GM12891 (cell line): ENCODE measurements around the gene TSPAN4.

Experiments used
- DNase-seq: peaks from one replicate; pipeline ENCODE4 v3.0.0; 2011; ENCODE audit warnings: low spot score; ENCODE audit not compliant: insufficient read length
- FAIRE-seq: peaks from 2 replicates; lab custom pipeline; 2011; peaks lifted over from hg19 to GRCh38; lab: Jason Lieb, UNC
- PAX5 ChIP-seq: IDR thresholded peaks from 2 replicates; pipeline ENCODE4 v1.6.1; 2011; ENCODE audit warnings: low read length, moderate library complexity, mild to moderate bottlenecking; ENCODE audit not compliant: insufficient read depth, severe bottlenecking
- POLR2A ChIP-seq: IDR thresholded peaks from 2 replicates; pipeline ENCODE4 v1.6.1; 2011; ENCODE audit warnings: low read depth, low read length, control low read depth
- POLR2AphosphoS5 ChIP-seq: IDR thresholded peaks from 2 replicates; pipeline ENCODE4 v1.6.1; 2011; ENCODE audit warnings: low read depth, low read length, control low read depth
- POU2F2 ChIP-seq: IDR thresholded peaks from 2 replicates; pipeline ENCODE4 v1.6.1; 2011; ENCODE audit warnings: low read depth, mild to moderate bottlenecking, control low read depth, low read length, moderate library complexity
- SPI1 ChIP-seq: IDR thresholded peaks from 2 replicates; pipeline ENCODE4 v1.6.1; 2011; ENCODE audit warnings: low read depth, low read length, control low read depth
- TAF1 ChIP-seq: IDR thresholded peaks from 2 replicates; pipeline ENCODE4 v1.6.1; 2011; ENCODE audit warnings: low read depth, low read length, control low read depth

TSPAN4 gene

GRCh38 chr11:864898-865297 is 22.2 kb downstream of the TSPAN4 start:
- TF ChIP-seq PAX5 (no peak), SPI1 (no peak), POU2F2 (no peak), POLR2AphosphoS5 (no peak), POLR2A (no peak), TAF1 (no peak)
- DNase-seq (no peak), FAIRE-seq (no peak)

- FAIRE-seq (no peak), DNase-seq (no peak)
- TF ChIP-seq SPI1 (no peak), TAF1 (no peak), POLR2AphosphoS5 (no peak), POU2F2 (no peak), PAX5 (no peak), POLR2A (no peak)
Observed at GRCh38 chr11:865462-866430, 23.1 kb downstream of the TSPAN4 start.

- DNase-seq (no peak), FAIRE-seq (no peak)
- TF ChIP-seq PAX5 (no peak), POLR2A (no peak), TAF1 (no peak), POU2F2 (no peak), POLR2AphosphoS5 (no peak), SPI1 (no peak)
Observed at GRCh38 chr11:866481-866880, 23.8 kb downstream of the TSPAN4 start.

GRCh38 chr11:867856-868358 is 25.3 kb downstream of the TSPAN4 start:
- DNase-seq (no peak), FAIRE-seq (no peak)
- TF ChIP-seq SPI1 = no peak
- TF ChIP-seq TAF1 = no peak
- TF ChIP-seq POLR2AphosphoS5 = no peak
- no peak for TF ChIP-seq POU2F2
- TF ChIP-seq POLR2A = no peak
- no peak for TF ChIP-seq PAX5

- FAIRE-seq = no peak
- TF ChIP-seq TAF1 (no peak), SPI1 (no peak), POLR2A (no peak), POLR2AphosphoS5 (no peak), PAX5 (no peak), POU2F2 (no peak)
Observed at GRCh38 chr11:868394-868793, 25.7 kb downstream of the TSPAN4 start.

GRCh38 chr11:868802-869201 is 26.1 kb downstream of the TSPAN4 start:
- DNase-seq = no peak
- no peak for FAIRE-seq
- TF ChIP-seq POU2F2 (no peak), PAX5 (no peak), POLR2AphosphoS5 (no peak), SPI1 (no peak), POLR2A (no peak), TAF1 (no peak)

More at GRCh38 chr11:868394-868793, 25.7 kb downstream of the TSPAN4 start:
- DNase-seq = no peak

- DNase-seq (no peak), FAIRE-seq (no peak)
- TF ChIP-seq SPI1 = no peak
- TF ChIP-seq POU2F2 = no peak
- no peak for TF ChIP-seq POLR2AphosphoS5
- TF ChIP-seq PAX5 = no peak
- no peak for TF ChIP-seq TAF1
- no peak for TF ChIP-seq POLR2A
Observed at GRCh38 chr11:869399-870126, 26.9 kb downstream of the TSPAN4 start.

GRCh38 chr11:870127-870413 is 27.4 kb downstream of the TSPAN4 start:
- DNase-seq (no peak), FAIRE-seq (no peak)
- TF ChIP-seq POLR2AphosphoS5 (no peak), TAF1 (no peak), POLR2A (no peak), PAX5 (no peak), SPI1 (no peak), POU2F2 (no peak)
